Subcutaneous abdominal adipose tissue (tissue), 5 donors: ENCODE data around the gene PHACTR2.
"Not testable (repeated sequence)": the region's sequence is repeated elsewhere in the genome, so short reads cannot be mapped to it uniquely, and the experiment has no call there.

Source experiments
- H3K27ac ChIP-seq: one replicate; pipeline ENCODE4 v1.7.0; 2013; ENCODE audit warnings: low read depth, mild to moderate bottlenecking, inconsistent platforms, low read length, moderate library complexity
- H3K27me3 ChIP-seq, 5 donors: one replicate each; pipeline ENCODE4 v1.7.0; 2013; ENCODE audit warnings: low read length in 5 of 5, inconsistent platforms in 1 of 5; ENCODE audit not compliant: control insufficient read depth in 5 of 5, insufficient read depth in 4 of 5
- H3K36me3 ChIP-seq, 5 donors: one replicate each; pipeline ENCODE4 v1.7.0; 2013; ENCODE audit warnings: low read length in 5 of 5; ENCODE audit not compliant: control insufficient read depth in 5 of 5, insufficient read depth in 5 of 5
- H3K4me1 ChIP-seq, 5 donors: one replicate each; pipeline ENCODE4 v1.7.0; 2013; ENCODE audit warnings: low read length in 5 of 5, mild to moderate bottlenecking in 3 of 5, moderate library complexity in 1 of 5; ENCODE audit not compliant: control insufficient read depth in 5 of 5, insufficient read depth in 5 of 5
- H3K4me3 ChIP-seq, 5 donors: one replicate each; pipeline ENCODE4 v1.7.0; 2013; ENCODE audit warnings: low read length in 5 of 5, low read depth in 1 of 5
- H3K9ac ChIP-seq, 5 donors: one replicate each; pipeline ENCODE4 v1.7.0; 2013; ENCODE audit warnings: low read length in 5 of 5, mild to moderate bottlenecking in 4 of 5, moderate library complexity in 3 of 5
- H3K9me3 ChIP-seq, 5 donors: one replicate each; pipeline ENCODE4 v1.7.0; 2013; ENCODE audit warnings: low read length in 5 of 5; ENCODE audit not compliant: control insufficient read depth in 5 of 5
- donor health status: healthy.
- donor health status: healthy.
- donor health status: healthy.
- donor health status: healthy.
- donor health status: healthy.

Gene PHACTR2

DNA sequence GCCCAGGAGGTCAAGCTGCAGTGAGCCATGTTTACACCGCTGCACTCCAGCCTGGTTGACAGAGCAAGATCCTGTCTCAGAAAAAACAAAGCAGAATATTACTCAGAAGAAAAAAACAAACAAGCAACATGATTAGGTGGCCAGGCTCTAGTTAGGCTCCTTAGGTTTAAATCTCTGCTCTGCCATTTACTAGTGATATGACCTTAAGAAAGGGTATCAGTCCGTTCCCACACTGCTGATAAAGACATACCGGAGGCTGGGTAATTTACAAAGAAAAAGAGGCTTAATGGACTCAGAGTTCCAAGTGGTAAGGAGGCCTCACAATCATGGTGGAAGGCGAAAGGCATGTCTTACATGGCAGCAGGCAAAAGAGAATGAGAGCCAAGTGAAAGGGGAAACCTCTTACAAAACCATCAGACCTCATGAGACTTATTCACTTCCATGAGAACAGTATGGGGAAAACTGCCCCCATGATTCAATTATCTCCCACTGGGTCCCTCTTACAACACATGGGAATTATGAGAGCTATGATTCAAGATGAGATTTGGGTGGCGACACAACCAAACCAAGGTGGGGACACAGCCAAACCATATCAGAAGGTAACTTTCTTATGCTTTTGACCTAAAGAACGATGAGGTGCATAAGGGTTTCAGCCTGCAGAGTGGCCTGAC is 163.0 kb downstream of the PHACTR2 start:
- peaks cover 0 to 28% (median 24%) of the 10 kb centered on the region in 5 donors for H3K4me1 ChIP-seq
- H3K27me3 ChIP-seq = no peaks in the 10 kb centered on the region
- peaks cover 1 to 10% (median 4%) of the 10 kb centered on the region in 5 donors for H3K36me3 ChIP-seq
- no peaks in the 10 kb centered on the region for H3K9me3 ChIP-seq
- no peak overlapping the region for H3K9ac ChIP-seq
- H3K27ac ChIP-seq = no peak overlapping the region
- no peak overlapping the region for H3K4me3 ChIP-seq

DNA sequence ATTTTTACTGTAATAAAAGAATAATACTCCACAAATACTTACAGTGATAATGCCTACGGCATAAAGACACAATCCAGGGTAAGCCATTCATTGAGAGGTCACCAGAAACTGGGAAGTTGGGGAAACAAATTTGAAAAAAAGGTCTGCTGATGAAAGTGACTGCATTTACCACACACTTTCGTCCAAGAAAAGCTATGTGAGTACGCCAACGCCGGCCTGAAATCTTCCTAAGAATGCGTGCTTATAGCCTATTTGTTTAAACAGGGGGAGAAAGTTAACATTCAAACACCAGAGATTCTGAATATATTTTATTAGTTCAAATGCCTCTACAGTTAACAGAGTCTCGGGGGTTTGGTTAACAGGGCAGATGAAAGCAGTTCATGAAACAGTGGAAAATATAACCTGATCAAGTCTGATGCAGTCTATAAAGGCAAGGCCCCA is 164.7 kb downstream of the PHACTR2 start:
- H3K9ac ChIP-seq = peak overlapping the region; percentile 94 to 99 (median 99)
- peaks cover 15 to 28% (median 21%) of the 10 kb centered on the region in 5 donors for H3K36me3 ChIP-seq
- no peaks in the 10 kb centered on the region for H3K9me3 ChIP-seq
- H3K27ac ChIP-seq = peak overlapping the region; percentile 95
- peaks cover 0 to 28% (median 24%) of the 10 kb centered on the region in 5 donors for H3K4me1 ChIP-seq
- no peaks in the 10 kb centered on the region for H3K27me3 ChIP-seq
- H3K4me3 ChIP-seq = peak overlapping the region; percentile 80 to 97 (median 90)

DNA sequence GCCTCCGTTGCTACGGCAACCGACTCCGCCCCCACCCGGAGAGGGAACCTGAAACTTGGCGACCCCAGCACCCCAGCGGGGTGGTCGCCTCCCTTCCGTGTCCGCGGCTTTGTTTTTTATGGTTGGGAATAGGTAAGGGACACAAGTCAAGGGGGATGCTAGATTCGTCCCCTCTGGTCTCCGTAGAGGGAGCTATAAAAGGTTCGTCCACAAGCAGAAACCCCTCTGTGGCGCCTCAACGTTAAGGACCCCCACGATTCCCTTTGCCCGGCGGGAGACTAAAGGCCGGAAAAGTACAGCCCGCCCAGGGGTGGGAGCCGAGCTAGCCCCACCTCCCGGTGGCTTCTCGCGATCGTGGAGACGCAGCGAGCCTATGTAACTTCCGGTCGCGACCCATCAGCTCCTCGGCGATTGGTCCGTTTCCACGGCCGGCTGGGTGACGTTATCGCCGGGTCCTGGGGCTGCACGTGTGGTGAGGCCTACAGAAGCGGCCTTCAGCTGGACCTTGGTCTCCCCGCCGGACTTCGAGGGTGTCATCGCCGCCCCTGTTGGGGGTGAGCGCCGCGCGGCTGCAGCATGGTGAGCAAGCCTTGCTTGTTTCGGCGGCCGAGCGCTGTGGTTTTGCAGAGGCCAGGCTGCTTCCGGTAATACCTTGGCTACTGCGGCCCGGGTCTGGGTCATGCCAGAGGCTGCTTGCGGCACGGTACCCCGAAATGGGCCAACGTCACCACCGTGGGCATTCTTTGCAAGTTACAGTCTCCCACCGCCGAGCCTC is 165.3 kb downstream of the PHACTR2 start, which contains the start of gene LTV1:
TSS of gene LTV1 (plus strand) at position 437 of the 775 bp plus-strand sequence. CDS start at position 577, 140 bp downstream.
- H3K27me3 ChIP-seq = no peaks in the 10 kb centered on the region
- peak within 1 kb of the TSS; percentile 94 to 99 (median 99) for H3K9ac ChIP-seq

DNA sequence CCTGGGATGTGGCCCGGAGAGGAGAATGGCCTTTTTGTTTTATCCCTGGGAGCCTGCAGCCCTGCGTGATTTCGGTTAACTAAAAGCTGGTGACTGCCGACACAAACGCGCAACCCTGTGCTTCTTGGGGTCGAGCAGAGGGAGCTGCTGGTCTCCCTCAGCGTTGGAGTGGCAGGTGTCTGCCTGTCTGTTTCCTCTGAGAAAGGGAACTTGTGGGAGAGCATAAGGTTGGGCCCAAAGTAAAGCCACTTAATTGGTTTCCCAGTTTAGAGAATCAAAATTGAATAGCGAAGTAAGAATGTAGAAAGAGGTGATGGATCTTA is 165.9 kb downstream of the PHACTR2 start:
- H3K9me3 ChIP-seq = no peaks in the 10 kb centered on the region
- H3K36me3 ChIP-seq = peaks cover 23 to 39% (median 31%) of the 10 kb centered on the region in 5 donors
- peak overlapping the region; percentile 93 to 99 (median 98) for H3K9ac ChIP-seq
- H3K4me1 ChIP-seq = peaks cover 0 to 28% (median 24%) of the 10 kb centered on the region in 5 donors
- no peaks in the 10 kb centered on the region for H3K27me3 ChIP-seq
- H3K27ac ChIP-seq = peak overlapping the region; percentile 95
- H3K4me3 ChIP-seq = peak overlapping the region; percentile 89 to 97 (median 91)

More for the DNA sequence above, 165.3 kb downstream of the PHACTR2 start, which contains the start of gene LTV1:
- H3K4me1 ChIP-seq = peaks cover 0 to 28% (median 24%) of the 10 kb centered on the region in 5 donors
- no peaks in the 10 kb centered on the region for H3K9me3 ChIP-seq
- peaks cover 20 to 34% (median 26%) of the 10 kb centered on the region in 5 donors for H3K36me3 ChIP-seq
- peak within 1 kb of the TSS; percentile 95 for H3K27ac ChIP-seq
- H3K4me3 ChIP-seq = peak within 1 kb of the TSS; percentile 89 to 97 (median 91)

DNA sequence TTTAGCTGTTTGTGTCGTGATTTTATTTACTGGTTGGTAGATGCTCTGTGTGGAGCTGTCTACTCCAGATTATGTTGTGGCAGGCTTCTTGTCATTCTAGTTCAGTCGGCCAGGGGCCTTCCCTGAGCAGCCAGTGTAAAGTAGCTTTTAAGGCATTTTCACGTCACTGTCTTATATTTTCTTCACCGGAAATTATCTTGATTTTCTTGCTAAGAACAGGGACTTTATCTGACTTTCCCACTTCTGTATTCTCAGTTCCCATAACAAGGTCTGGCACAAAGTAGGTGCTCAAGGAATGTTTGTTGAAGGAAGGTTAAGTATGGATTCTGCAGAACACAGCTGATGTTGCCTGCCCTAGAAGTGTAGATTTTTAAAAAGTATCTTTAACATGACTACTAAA is 166.2 kb downstream of the PHACTR2 start:
- Histone ChIP-seq H3K27ac (peak overlapping the region; percentile 95), H3K27me3 (no peaks in the 10 kb centered on the region), H3K36me3 (peaks cover 26 to 43% (median 35%) of the 10 kb centered on the region in 5 donors), H3K4me3 (peak overlapping the region; percentile 89 to 97 (median 91)), H3K9me3 (no peaks in the 10 kb centered on the region), H3K9ac (peak overlapping the region; percentile 93 to 99 (median 98)), H3K4me1 (peaks cover 0 to 28% (median 25%) of the 10 kb centered on the region in 5 donors)

DNA sequence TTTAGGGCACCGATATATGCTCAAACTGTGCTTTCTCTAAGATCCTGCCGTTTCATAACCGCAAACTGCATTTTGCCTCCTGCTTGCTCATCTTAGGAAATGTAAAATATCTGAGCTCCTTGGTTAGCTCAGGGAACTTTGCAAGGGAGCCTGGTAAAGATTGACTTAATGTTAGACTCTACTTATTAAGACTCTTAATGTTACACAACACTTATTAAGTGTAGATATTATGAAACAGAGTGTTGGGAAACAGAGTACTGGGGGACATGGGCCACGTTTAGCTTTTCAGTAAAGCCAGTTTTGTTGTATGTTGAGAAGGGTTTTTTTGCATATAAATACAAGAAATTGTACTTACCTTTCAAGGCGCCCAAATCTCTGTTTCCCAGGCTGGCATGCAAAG is 167.3 kb downstream of the PHACTR2 start:
- H3K36me3 ChIP-seq = peaks cover 36 to 53% (median 44%) of the 10 kb centered on the region in 5 donors
- peak overlapping the region; percentile 13 for H3K27ac ChIP-seq

DNA sequence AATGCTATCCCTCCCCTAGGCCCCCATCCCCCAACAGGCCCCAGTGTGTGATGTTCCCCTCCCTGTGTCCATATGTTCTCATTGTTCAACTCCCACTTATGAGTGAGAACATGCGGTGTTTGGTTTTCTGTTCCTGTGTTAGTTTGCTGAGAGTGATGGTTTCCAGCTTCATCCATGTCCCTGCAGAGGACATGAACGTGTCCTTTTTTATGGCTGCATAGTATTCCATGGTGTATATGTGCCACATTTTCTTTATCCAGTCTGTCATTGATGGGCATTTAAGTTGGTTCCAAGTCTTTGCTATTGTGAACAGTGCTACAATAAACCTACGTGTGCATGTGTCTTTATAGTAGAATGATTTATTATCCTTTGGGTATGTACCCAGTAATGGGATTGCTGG is 173.9 kb downstream of the PHACTR2 start:
- H3K4me3 ChIP-seq, H3K27me3 ChIP-seq, H3K4me1 ChIP-seq, H3K27ac ChIP-seq, H3K9ac ChIP-seq, H3K9me3 ChIP-seq: not testable (repeated sequence)
- H3K36me3 ChIP-seq = peaks cover 39 to 69% (median 61%) of the 10 kb centered on the region in 5 donors

More for the DNA sequence above, 167.3 kb downstream of the PHACTR2 start:
- H3K4me3 ChIP-seq = no peak overlapping the region
- peaks cover 0 to 28% (median 25%) of the 10 kb centered on the region in 5 donors for H3K4me1 ChIP-seq
- no peaks in the 10 kb centered on the region for H3K27me3 ChIP-seq
- peak overlapping the region in 2 of 5 donors; percentile 46 to 98 for H3K9ac ChIP-seq
- no peaks in the 10 kb centered on the region for H3K9me3 ChIP-seq

DNA sequence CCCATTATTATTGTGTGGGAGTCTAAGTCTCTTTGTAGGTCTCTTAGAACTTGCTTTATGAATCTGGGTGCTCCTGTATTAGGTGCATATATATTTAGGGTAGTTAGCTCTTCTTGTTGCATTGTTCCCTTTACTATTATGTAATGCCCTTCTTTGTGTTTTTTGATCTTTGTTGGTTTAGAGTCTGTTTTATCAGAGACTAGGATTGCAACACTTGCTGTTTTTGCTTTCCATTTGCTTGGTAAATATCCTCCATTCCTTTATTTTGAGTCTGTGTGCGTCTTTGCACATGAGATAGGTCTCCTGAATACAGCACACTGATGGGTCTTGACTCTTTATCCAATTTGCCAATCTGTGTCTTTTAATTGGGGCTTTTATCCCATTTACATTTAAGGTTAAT is 177.3 kb downstream of the PHACTR2 start:
- not testable (repeated sequence) for H3K9ac ChIP-seq, H3K27me3 ChIP-seq, H3K4me1 ChIP-seq, H3K27ac ChIP-seq, H3K4me3 ChIP-seq, H3K9me3 ChIP-seq
- H3K36me3 ChIP-seq = peaks cover 44 to 69% (median 62%) of the 10 kb centered on the region in 5 donors

DNA sequence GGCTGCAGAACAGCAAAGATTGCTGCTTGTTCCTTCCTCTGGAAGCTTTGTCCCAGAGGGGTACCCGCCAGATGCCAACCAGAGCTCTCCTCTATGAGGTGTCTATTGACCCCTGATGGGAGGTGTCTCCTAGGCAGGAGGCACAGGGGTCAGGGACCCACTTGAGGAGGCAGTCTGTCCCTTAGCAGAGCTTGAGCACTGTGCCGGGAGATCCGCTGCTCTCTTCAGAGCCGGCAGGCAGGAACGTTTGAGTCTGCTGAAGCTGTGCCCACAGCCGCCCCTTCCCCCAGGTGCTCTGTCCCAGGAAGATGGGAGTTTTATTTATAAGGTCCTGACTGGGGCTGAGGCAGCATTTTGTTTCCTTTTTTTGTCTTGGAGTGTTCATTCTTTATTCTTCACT is 179.0 kb downstream of the PHACTR2 start:
- H3K27ac ChIP-seq, H3K4me1 ChIP-seq, H3K27me3 ChIP-seq, H3K9ac ChIP-seq, H3K9me3 ChIP-seq, H3K4me3 ChIP-seq: not testable (repeated sequence)
- H3K36me3 ChIP-seq = peaks cover 45 to 71% (median 55%) of the 10 kb centered on the region in 5 donors

DNA sequence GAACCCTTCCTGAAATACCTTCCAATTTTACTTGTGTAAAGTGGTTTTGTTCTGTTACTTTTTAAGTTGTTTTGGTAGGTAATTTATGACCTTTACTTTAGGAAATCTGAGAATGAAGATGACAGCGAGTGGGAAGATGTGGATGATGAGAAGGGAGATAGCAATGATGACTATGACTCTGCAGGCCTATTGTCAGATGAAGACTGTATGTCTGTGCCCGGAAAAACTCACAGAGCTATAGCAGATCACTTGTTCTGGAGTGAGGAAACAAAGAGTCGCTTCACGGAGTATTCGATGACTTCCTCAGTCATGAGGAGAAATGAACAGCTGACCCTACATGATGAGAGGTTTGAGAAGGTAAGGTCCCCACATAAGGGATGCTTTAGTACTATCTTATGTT is 179.9 kb downstream of the PHACTR2 start:
- Histone ChIP-seq H3K4me3 (no peak overlapping the region), H3K9ac (no peak overlapping the region), H3K36me3 (peaks cover 49 to 75% (median 58%) of the 10 kb centered on the region in 5 donors), H3K9me3 (peaks cover 0 to 6% (median 0%) of the 10 kb centered on the region in 5 donors), H3K27ac (no peak overlapping the region), H3K4me1 (no peaks in the 10 kb centered on the region), H3K27me3 (no peaks in the 10 kb centered on the region)
